ENCODE results near the gene ZBTB4. TPM values are rescaled to one million over a fixed set of nuclear protein-coding genes. Genes with fewer than 3 reads are reported as not detected.

The ZBTB4 gene
- total and polyA plus RNA-seq, 9 of the 15 experiments (the other 6 are each of a cell fraction or from before 2014, with no cell fraction given) = 0.92 to 6.9 (median 3.3) TPM

GRCh38 chr17:7483255-7484066 is 4.0 kb upstream of the ZBTB4 start:
- Histone ChIP-seq H3K36me3 (ENCODE audit: control insufficient read depth, insufficient read depth, low read length) (peaks cover 16% of the 10 kb centered on the region; the same call in 2 of the 3 replicates), H3K79me2 (ENCODE audit: control insufficient read depth, insufficient read depth, low read length) (peaks cover 56% of the 10 kb centered on the region), H3K9ac (ENCODE audit: insufficient read depth in 1 of 2, low read depth in 2 of 2, low read length in 2 of 2) (peak overlapping the region; percentile 96 to 99), H3K4me1 (replicated peaks in 1 of 2; ENCODE audit: control insufficient read depth in 2 of 2, insufficient read depth in 2 of 2, low read length in 2 of 2) (peaks cover 16 to 44% of the 10 kb centered on the region in 2 experiments; a peak in 4 of 5 replicates), H3K4me2 (ENCODE audit: insufficient read depth, low read length) (peak overlapping the region; percentile 97), H3K27me3 (ENCODE audit: control insufficient read depth in 2 of 2, insufficient read depth in 2 of 2, low read length in 2 of 2) (no peaks in the 10 kb centered on the region), H2AFZ (ENCODE audit: low read depth, low read length) (peak overlapping the region; percentile 99), H3K4me3 (peak overlapping the region; percentile 63), H3K9me3 (replicated peaks; ENCODE audit: control insufficient read depth, insufficient read depth, low read depth, low read length) (no peaks in the 10 kb centered on the region), H3K27ac (ENCODE audit: extremely low read depth, low read depth, low read length) (peak overlapping the region; percentile 100), H3K9me1 (ENCODE audit: control insufficient read depth, insufficient read depth, low read length) (no peaks in the 10 kb centered on the region), H4K20me1 (replicated peaks; ENCODE audit: control insufficient read depth, insufficient read depth, low read length) (no peaks in the 10 kb centered on the region)
- 1% methylated on average over 24 of the region's 38 CpGs for WGBS (ENCODE audit: insufficient coverage, low coverage, missing lambda C conversion rate)
- FAIRE-seq (peak; percentile 96), ATAC-seq (peak; percentile 68), DNase-seq (ENCODE audit: extremely low read depth in 1 of 4, low spot score in 3 of 4) (peak; percentile 58 to 94 (median 74))
- ChIA-PET CTCF (ENCODE audit: low intra/inter-chr PET ratio) (interaction anchor here (0.7 kb wide), 1 partner anchor 128 kb away, joined by 5 read pairs; no protein-coding TSS in a partner anchor), POLR2A (interaction anchor here (0.6 to 4.0 kb wide), 21 partner anchors 7 to 203 kb away, joined by 3 to 25 read pairs (median 4); partner anchors contain the start of genes CD68, TMEM102 and TMEM256)
- BruUV-seq (replicated peaks) = TSS peak; percentile 79
- in situ Hi-C loops (cut with MboI) = no loop called here
- intact Hi-C loops (cut with micrococcal nuclease) = loop anchor here (2.0 to 5.0 kb wide), 4 partner anchors 46 to 131 kb away; partner anchors contain the start of genes FGF11, KCTD11, SENP3 and TMEM102
- TF ChIP-seq IRF1 (CRISPR knock-in tag; IDR thresholded peaks at IDR 0.05; ENCODE audit: borderline replicate concordance) (no peak), PCBP1 (IDR thresholded peaks at IDR 0.05; ENCODE audit: low read depth, low read length, poor library complexity, severe bottlenecking) (no peak), PTBP1 (IDR thresholded peaks at IDR 0.05; ENCODE audit: low read depth, low read length) (no peak), ARHGAP35 (IDR thresholded peaks at IDR 0.05; ENCODE audit: partially characterized antibody) (no peak), NR2C1 (IDR thresholded peaks at IDR 0.05) (0 out of 2 replicates have a peak, but pooled peaks have one; percentile 15), NR2C1 (tag; IDR thresholded peaks at IDR 0.05) (0 out of 2 replicates have a peak, but pooled peaks have one; percentile 24), ZNF766 (CRISPR knock-in tag; conservative IDR thresholded peaks at IDR 0.05) (no peak; the same call in 1 of the 2 replicates), CLOCK (CRISPR knock-in tag; IDR thresholded peaks at IDR 0.05; ENCODE audit: borderline replicate concordance) (no peak), BRF1 (IDR thresholded peaks at IDR 0.05; ENCODE audit: borderline replicate concordance, extremely low read depth, insufficient read length) (no peak), CTCFL (IDR thresholded peaks at IDR 0.05; ENCODE audit: borderline replicate concordance, insufficient read depth, low read depth, low read length, poor library complexity, severe bottlenecking) (no peak), ATF2 (CRISPR knock-in tag; IDR thresholded peaks at IDR 0.05) (no peak)
